H1 (cell line): ENCODE measurements around the gene SNU13. TPM values are rescaled to one million over a fixed set of nuclear protein-coding genes. Genes with fewer than 3 reads are reported as not detected.

Experiments
- CTCF ChIA-PET: fragments of 300-600 bp; sonication (Branson Sonifier 250); formaldehyde crosslinking; loops from one replicate; lab custom pipeline; 2021; ENCODE audit not compliant: partially characterized antibody; lab: Charles Lee
- POLR2A ChIA-PET: fragments of 300-600 bp; sonication (Branson Sonifier 250); formaldehyde crosslinking; loops from one replicate; lab custom pipeline; 2021; ENCODE audit warnings: inconsistent platforms; ENCODE audit not compliant: partially characterized antibody; lab: Charles Lee
- DNase-seq, 2 experiments: peaks; one replicate each; pipeline versions ENCODE4 v3.0.0 to v3.0.0-alpha.2; 2010 to 2022; ENCODE audit warnings: low spot score in 2 of 2, low read depth in 1 of 2, mixed read lengths in 1 of 2
- FAIRE-seq: peaks from 2 replicates; lab custom pipeline; 2011; peaks lifted over from hg19 to GRCh38; lab: Jason Lieb, UNC
- H2AFZ ChIP-seq: 2 replicates; pipeline ENCODE4 v1.8.1; 2012; ENCODE audit warnings: low read length, inconsistent platforms
- H2AK5ac ChIP-seq: 2 replicates; pipeline ENCODE4 v1.6.1; 2013; ENCODE audit warnings: low read depth, low read length
- H2BK120ac ChIP-seq: replicated peaks from 2 replicates; pipeline ENCODE3; 2013; ENCODE audit warnings: low read depth, low read length, inconsistent platforms
- H2BK12ac ChIP-seq: 2 replicates; pipeline ENCODE4 v1.6.1; 2013; ENCODE audit warnings: low read depth, low read length
- H2BK15ac ChIP-seq: 2 replicates; pipeline ENCODE4 v1.6.1; 2013; ENCODE audit warnings: low read length
- H2BK20ac ChIP-seq: 2 replicates; pipeline ENCODE4 v1.6.1; 2013; ENCODE audit warnings: low read length
- H2BK5ac ChIP-seq: 2 replicates; pipeline ENCODE4 v1.6.1; 2013; ENCODE audit warnings: low read depth, low read length
- H3K14ac ChIP-seq: 2 replicates; pipeline ENCODE4 v1.6.1; 2013; ENCODE audit warnings: inconsistent platforms; ENCODE audit not compliant: insufficient read length
- H3K18ac ChIP-seq: 2 replicates; pipeline ENCODE4 v1.6.1; 2013; ENCODE audit warnings: low read length; ENCODE audit errors: extremely low read depth
- H3K23ac ChIP-seq: 2 replicates; pipeline ENCODE4 v1.6.1; 2013; ENCODE audit warnings: inconsistent platforms; ENCODE audit not compliant: insufficient read length
- H3K23me2 ChIP-seq: 2 replicates; pipeline ENCODE4 v1.6.1; 2013; ENCODE audit warnings: low read depth, low read length
- H3K27ac ChIP-seq: 2 replicates; pipeline ENCODE4 v1.6.1; 2011; ENCODE audit warnings: low read depth, low read length, inconsistent platforms
- H3K27me3 ChIP-seq, 4 experiments: replicated peaks in 1 of 4; 1 replicate in 1 of 4; 2 replicates in 3 of 4; pipeline versions ENCODE4 v1.6.1 to v1.8.1; 2011 to 2013; ENCODE audit warnings: low read length in 3 of 4, mild to moderate bottlenecking in 3 of 4, inconsistent platforms in 2 of 4, mixed read lengths in 2 of 4, moderate library complexity in 1 of 4; ENCODE audit not compliant: control insufficient read depth in 3 of 4, insufficient read depth in 3 of 4; ENCODE audit errors: extremely low read depth in 1 of 4
- H3K36me3 ChIP-seq, 4 experiments: 2 replicates each; pipeline versions ENCODE4 v1.6.1 to v1.8.1; 2011 to 2013; ENCODE audit warnings: mild to moderate bottlenecking in 4 of 4, low read length in 3 of 4, moderate library complexity in 2 of 4, control low read depth in 1 of 4, inconsistent platforms in 1 of 4; ENCODE audit not compliant: insufficient read depth in 4 of 4, control insufficient read depth in 2 of 4
- H3K4ac ChIP-seq: replicated peaks from 2 replicates; pipeline ENCODE3; 2013; ENCODE audit warnings: low read length, low read depth, mixed read lengths, inconsistent platforms; ENCODE audit not compliant: insufficient read length
- H3K4me1 ChIP-seq, 4 experiments: replicated peaks in 1 of 4; 1 replicate in 1 of 4; 2 replicates in 3 of 4; pipeline versions ENCODE4 v1.6.1 to v1.8.1; 2011 to 2013; ENCODE audit warnings: low read length in 3 of 4, inconsistent platforms in 2 of 4, mixed read lengths in 1 of 4; ENCODE audit not compliant: insufficient read depth in 4 of 4, control insufficient read depth in 3 of 4
- H3K4me2 ChIP-seq, 2 experiments: 2 replicates each; pipeline versions ENCODE4 v1.6.1 to v1.8.1; 2011 to 2013; ENCODE audit warnings: low read depth in 2 of 2, low read length in 2 of 2, control low read depth in 1 of 2, inconsistent platforms in 1 of 2, mild to moderate bottlenecking in 1 of 2; ENCODE audit not compliant: insufficient read depth in 1 of 2
- H3K4me3 ChIP-seq, 4 experiments: fragments of 200-600, 300-600 bp in 1 of 4; sonication (generic), shearing (Covaris generic), sonication (Bioruptor Twin) in 1 of 4; 2 replicates each; pipeline versions ENCODE4 v1.5.1 to v1.8.1; 2011 to 2016; ENCODE audit warnings: low read length in 4 of 4, low read depth in 3 of 4, control low read depth in 2 of 4, inconsistent platforms in 2 of 4, mild to moderate bottlenecking in 2 of 4, mixed read lengths in 1 of 4, moderate library complexity in 1 of 4; ENCODE audit not compliant: insufficient read depth in 2 of 4; ENCODE audit errors: extremely low read depth in 1 of 4
- H3K56ac ChIP-seq: replicated peaks from 2 replicates; pipeline ENCODE3; 2013; ENCODE audit warnings: low read depth, mild to moderate bottlenecking, mixed read lengths, low read length, inconsistent platforms; ENCODE audit not compliant: insufficient read length
- H3K79me1 ChIP-seq: 2 replicates; pipeline ENCODE4 v1.6.1; 2013; ENCODE audit warnings: low read depth, low read length, control low read depth
- H3K79me2 ChIP-seq, 2 experiments: 2 replicates each; pipeline versions ENCODE4 v1.6.1 to v1.8.1; 2012 to 2013; ENCODE audit warnings: low read length in 2 of 2, mild to moderate bottlenecking in 2 of 2, inconsistent platforms in 1 of 2; ENCODE audit not compliant: insufficient read depth in 2 of 2, control insufficient read depth in 1 of 2
- H3K9ac ChIP-seq, 4 experiments: replicated peaks in 1 of 4; 1 replicate in 1 of 4; 2 replicates in 3 of 4; pipeline versions ENCODE4 v1.6.1 to v1.8.1; 2011 to 2013; ENCODE audit warnings: low read depth in 3 of 4, low read length in 3 of 4, control low read depth in 2 of 4, mild to moderate bottlenecking in 2 of 4, moderate library complexity in 2 of 4, inconsistent platforms in 1 of 4; ENCODE audit errors: extremely low read depth in 1 of 4
- H3K9me3 ChIP-seq, 2 experiments: 2 replicates each; pipeline versions ENCODE4 v1.6.1 to v1.8.1; 2012 to 2013; ENCODE audit warnings: mild to moderate bottlenecking in 2 of 2, moderate library complexity in 2 of 2, control low read depth in 1 of 2, inconsistent platforms in 1 of 2, low read depth in 1 of 2, low read length in 1 of 2, mixed read lengths in 1 of 2; ENCODE audit not compliant: insufficient read depth in 2 of 2
- H4K20me1 ChIP-seq, 2 experiments: replicated peaks in 1 of 2; 2 replicates each; pipeline versions ENCODE3 to v1.8.1; 2011 to 2013; ENCODE audit warnings: inconsistent platforms in 2 of 2, low read length in 2 of 2, mild to moderate bottlenecking in 1 of 2; ENCODE audit not compliant: insufficient read depth in 2 of 2, control insufficient read depth in 1 of 2
- H4K5ac ChIP-seq: 2 replicates; pipeline ENCODE4 v1.6.1; 2013; ENCODE audit warnings: low read length, low read depth, mixed read lengths, inconsistent platforms; ENCODE audit not compliant: insufficient read length
- H4K8ac ChIP-seq: 2 replicates; pipeline ENCODE4 v1.8.0; 2013; ENCODE audit warnings: mild to moderate bottlenecking, moderate library complexity, low read length, inconsistent platforms; ENCODE audit not compliant: insufficient read depth; ENCODE audit errors: extremely low read depth
- H4K91ac ChIP-seq: replicated peaks from 2 replicates; pipeline ENCODE3; 2013; ENCODE audit warnings: low read length, mixed read lengths, inconsistent platforms; ENCODE audit not compliant: insufficient read length
- BACH1 ChIP-seq: IDR thresholded peaks from 2 replicates; pipeline ENCODE4 v1.6.1; 2012; ENCODE audit warnings: low read length, improper control_type of control experiment
- BRCA1 ChIP-seq: IDR thresholded peaks from 2 replicates; pipeline ENCODE4 v1.6.1; 2012; ENCODE audit warnings: low read depth, low read length, improper control_type of control experiment
- CBX5 ChIP-seq: fragments of 300-800, 300-1000 bp; sonication (generic); IDR thresholded peaks from 2 replicates; pipeline ENCODE4 v1.7.1; 2016; ENCODE audit warnings: antibody characterized with exemption, low read length, low read depth
- CHD2 ChIP-seq: IDR thresholded peaks from 2 replicates; pipeline ENCODE4 v1.6.1; 2012; ENCODE audit warnings: low read length, improper control_type of control experiment
- GTF2F1 ChIP-seq: IDR thresholded peaks from 2 replicates; pipeline ENCODE4 v1.6.1; 2012; ENCODE audit warnings: low read depth, low read length, improper control_type of control experiment, borderline replicate concordance
- JUND ChIP-seq: IDR thresholded peaks from 2 replicates; pipeline ENCODE4 v1.6.1; 2011; ENCODE audit warnings: mild to moderate bottlenecking, improper control_type of control experiment, low read length
- KDM1A ChIP-seq: fragments of 200-600, 300-600 bp; sonication (generic); IDR thresholded peaks from 2 replicates; pipeline ENCODE4 v1.7.1; 2016; ENCODE audit warnings: mild to moderate bottlenecking, low read length, borderline replicate concordance
- KDM4A ChIP-seq: IDR thresholded peaks from one replicate; pipeline ENCODE4 v1.7.1; 2012; ENCODE audit warnings: low read depth, mild to moderate bottlenecking, moderate library complexity, low read length, inconsistent platforms; ENCODE audit not compliant: severe bottlenecking
- NANOG ChIP-seq: IDR thresholded peaks from 2 replicates; pipeline ENCODE4 v1.6.1; 2011; ENCODE audit warnings: low read length, low read depth, mild to moderate bottlenecking, inconsistent platforms; ENCODE audit not compliant: insufficient read depth, poor library complexity, severe bottlenecking
- PHF8 ChIP-seq: fragments of 200-600 bp; sonication (generic); conservative IDR thresholded peaks from 2 replicates; pipeline ENCODE4 v1.7.1; 2012; ENCODE audit warnings: low read depth, mild to moderate bottlenecking, inconsistent platforms, low read length, moderate library complexity
- POLR2A ChIP-seq, 2 experiments: IDR thresholded peaks; 1 replicate in 1 of 2; 2 replicates in 1 of 2; pipeline ENCODE4 v1.6.1; 2011; ENCODE audit warnings: low read depth in 2 of 2, low read length in 2 of 2, mild to moderate bottlenecking in 2 of 2; ENCODE audit errors: control extremely low read depth in 1 of 2
- POU5F1 ChIP-seq: IDR thresholded peaks from 2 replicates; pipeline ENCODE4 v1.6.1; 2011; ENCODE audit warnings: low read depth, mild to moderate bottlenecking, low read length, moderate library complexity
- SRF ChIP-seq: IDR thresholded peaks from 2 replicates; pipeline ENCODE4 v1.6.1; 2011; ENCODE audit warnings: mild to moderate bottlenecking, low read depth, low read length, moderate library complexity
- TAF7 ChIP-seq: optimal IDR thresholded peaks from 2 replicates; pipeline ENCODE3; 2011; ENCODE audit warnings: low read depth, mild to moderate bottlenecking, inconsistent platforms, low read length, moderate library complexity, borderline replicate concordance
- TEAD4 ChIP-seq: IDR thresholded peaks from 2 replicates; pipeline ENCODE4 v1.6.1; 2012; ENCODE audit warnings: low read depth, low read length, inconsistent platforms, mixed read lengths
- WGBS, 2 experiments: shearing (Covaris generic) in 1 of 2; methylation state at CpG; one replicate each; pipeline versions ENCODE4 v1.1.6 to v1.1.7; 2013 to 2015; ENCODE audit warnings: low lambda C conversion rate in 2 of 2, mixed read lengths in 2 of 2, inconsistent platforms in 1 of 2, low coverage in 1 of 2, missing lambda C conversion rate in 1 of 2; ENCODE audit not compliant: insufficient replicate concordance in 2 of 2, insufficient coverage in 1 of 2, insufficient read length in 1 of 2; ENCODE audit errors: extremely low coverage in 1 of 2, missing lambda C conversion rate in 1 of 2; 5-methylcytosine and 5-hydroxymethylcytosine counted together
- polyA plus RNA-seq, 7 experiments: library from polyadenylated mRNA; depleted of rRNA in 3 of 7; stranded (reverse) in 5 of 7; unstranded in 2 of 7; fragments of >200 nt in 5 of 7; fragments of 200-250 nt in 2 of 7; gene quantifications; 1 replicate in 5 of 7; 2 replicates in 1 of 7; 4 replicates in 1 of 7; pipeline versions ENCODE4 v1.2.1 to v1.2.3, GENCODE V29; 2011 to 2013; ENCODE audit warnings: missing spikeins in 2 of 7, mixed read lengths in 2 of 7
- total RNA-seq: library from RNA; stranded (reverse); fragmentation: NEBNext Ultra II Directional; extraction: Animal tissue kit (Norgen Biotek cat#: 25700); gene quantifications from 2 replicates; pipeline ENCODE4 v1.2.1, GENCODE V29; 2021

Gene SNU13
- total and polyA plus RNA-seq, 2 of the 8 experiments (the other 6 are each of a cell fraction or from before 2014, with no cell fraction given): 241 to 281 TPM

DNA sequence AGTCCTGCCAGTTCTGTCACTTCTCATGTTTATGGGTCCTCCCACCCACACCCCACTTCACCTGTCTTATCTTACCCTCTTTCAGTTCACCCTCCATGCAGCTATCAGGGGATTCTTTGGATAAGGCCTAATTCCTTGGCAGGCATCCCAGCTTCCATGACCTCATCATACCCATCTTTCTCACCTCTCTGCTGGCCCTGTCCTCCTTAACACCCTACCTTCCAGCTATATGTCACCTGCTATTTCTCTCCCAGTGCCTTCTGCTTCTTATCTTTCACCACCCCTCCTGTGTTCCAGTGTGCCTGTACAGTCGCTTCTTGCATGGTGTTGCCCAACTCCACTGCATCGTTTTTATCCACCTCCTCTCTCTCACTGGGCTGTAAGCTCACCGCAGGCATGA is 28.3 kb downstream of the SNU13 start:
- Histone ChIP-seq H2BK5ac (no peak overlapping the region), H2BK20ac (no peak overlapping the region), H3K23me2 (no peaks in the 10 kb centered on the region), H2BK15ac (no peak overlapping the region), H3K14ac (no peak overlapping the region), H2BK120ac (no peak overlapping the region), H3K9ac (no peak overlapping the region), H3K23ac (no peak overlapping the region), H3K4me1 (no peaks in the 10 kb centered on the region), H4K20me1 (peaks cover 2 to 5% of the 10 kb centered on the region in 2 experiments), H2AK5ac (no peak overlapping the region), H2AFZ (no peak overlapping the region), H3K79me2 (no peaks in the 10 kb centered on the region), H3K27me3 (no peaks in the 10 kb centered on the region), H3K56ac (no peak overlapping the region), H4K91ac (no peak overlapping the region), H3K4me2 (no peak overlapping the region), H3K9me3 (no peaks in the 10 kb centered on the region), H3K36me3 (peaks cover 41 to 88% (median 64%) of the 10 kb centered on the region in 4 experiments), H3K4me3 (no peak overlapping the region), H3K79me1 (no peaks in the 10 kb centered on the region; the same call in 1 of the 2 replicates), H3K18ac (no peak overlapping the region), H4K5ac (no peak overlapping the region), H3K27ac (no peak overlapping the region), H4K8ac (no peak overlapping the region), H2BK12ac (no peak overlapping the region), H3K4ac (no peak overlapping the region)
- 93% methylated on average over 3 of the region's 3 CpGs; no CpG with 5 or more reads in 1 of the 2 experiments for WGBS, 2 experiments
- FAIRE-seq (no peak), DNase-seq (no peak)
- ChIA-PET POLR2A (interaction anchor here (1.0 to 16.5 kb wide), 5 partner anchors 9 to 44 kb away, joined by 3 to 129 read pairs (median 5); partner anchors contain the start of genes DESI1 and XRCC6), CTCF (interaction anchor here (0.5 to 1.7 kb wide), 5 partner anchors 8 to 35 kb away, joined by 3 to 7 read pairs (median 3); no protein-coding TSS in a partner anchor)
- TF ChIP-seq BACH1 (no peak), TAF7 (no peak), KDM4A (no peak), BRCA1 (no peak), CBX5 (no peak), POU5F1 (no peak), NANOG (no peak), PHF8 (no peak), POLR2A (IDR thresholded peaks at IDR 0.05; ENCODE audit: control extremely low read depth in 1 of 2, low read depth in 2 of 2, low read length in 2 of 2) (no peak), CHD2 (no peak), TEAD4 (no peak), JUND (no peak), GTF2F1 (no peak), KDM1A (no peak), SRF (no peak)
